Cortex of kidney (tissue), 1 donor: ENCODE measurements around the gene RAD51B.
"Not testable (repeated sequence)": the region's sequence is repeated elsewhere in the genome, so short reads cannot be mapped to it uniquely, and the experiment has no call there.

ENCODE experiments used
- DNase-seq: peaks from one replicate; lab custom pipeline; 2025; lab: John Stamatoyannopoulos, UW

Gene RAD51B

DNA sequence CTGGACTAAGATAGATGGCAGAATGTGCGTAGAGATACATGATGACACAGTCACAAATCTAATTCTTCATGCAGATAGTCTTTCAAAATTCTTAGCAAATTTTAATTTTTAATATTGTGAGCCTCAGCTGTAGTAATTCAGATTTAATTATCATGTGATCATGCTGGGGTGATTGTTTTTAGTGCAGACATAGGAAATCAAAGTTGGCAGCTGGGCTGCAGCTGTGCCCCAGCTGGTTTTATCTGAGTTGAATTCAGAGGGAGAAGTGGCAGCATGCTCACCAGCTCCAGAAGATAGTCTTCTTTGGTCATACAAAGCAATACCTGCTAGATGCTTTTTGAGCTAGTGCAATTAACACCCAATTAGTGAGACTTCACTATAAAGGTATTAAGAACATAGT lies 292.9 kb downstream of the RAD51B start:
- DNase-seq = no peak

DNA sequence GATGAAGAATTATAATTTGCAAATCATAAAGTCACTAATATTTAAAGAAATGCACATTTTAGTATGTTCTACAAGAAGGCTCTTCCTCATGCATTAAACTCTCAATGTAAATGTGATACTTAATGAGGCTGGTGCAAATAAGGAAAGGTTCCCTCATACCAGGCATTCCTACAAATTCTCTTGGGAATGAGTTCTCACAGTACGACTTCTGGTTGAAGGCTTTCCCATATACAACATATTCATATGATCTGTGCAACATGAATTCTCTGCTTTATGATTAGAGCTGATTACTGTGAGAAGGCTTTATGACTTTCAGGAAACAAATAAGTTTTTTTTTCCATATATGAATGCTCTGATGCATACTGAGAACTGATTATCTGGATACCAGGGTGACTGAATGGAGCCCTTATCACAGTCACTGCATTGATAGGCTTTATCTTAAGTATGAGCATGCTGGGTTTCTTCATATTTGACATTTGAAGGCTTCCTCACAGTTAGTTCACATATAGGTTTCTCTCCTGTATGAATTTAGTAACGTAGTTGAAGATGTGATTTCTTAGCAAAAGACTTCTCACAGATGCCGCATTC lies 293.9 kb downstream of the RAD51B start:
- DNase-seq = no peak

DNA sequence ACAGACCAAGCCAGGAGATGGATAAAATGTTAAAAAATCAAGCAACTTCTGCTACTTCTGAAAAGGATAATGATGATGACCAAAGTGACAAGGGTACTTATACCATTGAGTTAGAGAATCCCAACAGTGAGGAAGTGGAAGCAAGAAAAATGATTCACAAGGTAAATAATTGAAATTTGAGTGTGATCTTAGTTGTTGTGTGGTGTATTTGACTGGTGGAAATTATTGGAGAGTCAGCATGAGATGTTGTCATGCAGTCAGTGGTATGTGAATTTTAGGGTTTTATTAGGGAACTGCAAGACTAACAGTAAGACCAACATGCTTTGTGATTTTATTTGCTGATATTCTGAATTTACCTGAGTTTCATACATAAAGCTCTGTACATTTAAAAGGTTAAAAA lies 296.4 kb downstream of the RAD51B start:
- not testable (repeated sequence) for DNase-seq

DNA sequence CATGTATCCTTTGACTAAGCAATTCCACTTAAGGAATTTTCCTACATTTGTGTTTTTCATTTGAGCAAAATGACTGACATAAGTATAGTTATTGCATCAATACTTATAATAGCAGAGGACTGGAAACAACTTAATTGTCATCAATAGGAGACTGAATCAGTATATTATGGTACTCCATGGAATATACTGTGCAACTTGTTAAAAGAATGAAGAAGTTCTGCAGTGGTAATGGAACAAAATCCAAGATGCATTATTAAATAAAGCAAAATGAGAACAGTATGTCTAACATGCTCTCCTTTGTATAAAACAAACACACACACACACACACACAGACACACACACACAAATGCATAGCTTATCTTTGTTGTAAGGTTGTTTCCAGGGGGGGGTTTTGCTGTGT lies 303.1 kb downstream of the RAD51B start:
- DNase-seq = no peak

DNA sequence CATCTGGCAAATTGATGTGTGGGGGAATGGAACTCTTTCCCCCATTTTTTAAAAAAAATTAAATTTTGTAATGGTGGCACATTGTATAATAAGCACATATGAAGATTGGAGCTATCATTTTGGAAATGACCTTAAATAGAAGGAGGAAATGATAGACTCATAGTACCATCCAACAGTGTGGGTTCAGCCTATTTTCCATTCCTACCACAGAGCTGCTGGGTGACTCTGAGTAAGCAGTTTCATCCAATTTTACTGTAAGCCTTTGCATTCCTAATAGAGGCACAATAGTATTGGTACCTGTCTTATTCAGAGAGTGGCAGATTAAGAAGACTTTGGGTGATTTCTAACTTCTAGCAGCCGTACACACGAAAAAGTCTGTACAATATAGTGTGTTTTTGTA lies 304.5 kb downstream of the RAD51B start:
- no peak for DNase-seq

DNA sequence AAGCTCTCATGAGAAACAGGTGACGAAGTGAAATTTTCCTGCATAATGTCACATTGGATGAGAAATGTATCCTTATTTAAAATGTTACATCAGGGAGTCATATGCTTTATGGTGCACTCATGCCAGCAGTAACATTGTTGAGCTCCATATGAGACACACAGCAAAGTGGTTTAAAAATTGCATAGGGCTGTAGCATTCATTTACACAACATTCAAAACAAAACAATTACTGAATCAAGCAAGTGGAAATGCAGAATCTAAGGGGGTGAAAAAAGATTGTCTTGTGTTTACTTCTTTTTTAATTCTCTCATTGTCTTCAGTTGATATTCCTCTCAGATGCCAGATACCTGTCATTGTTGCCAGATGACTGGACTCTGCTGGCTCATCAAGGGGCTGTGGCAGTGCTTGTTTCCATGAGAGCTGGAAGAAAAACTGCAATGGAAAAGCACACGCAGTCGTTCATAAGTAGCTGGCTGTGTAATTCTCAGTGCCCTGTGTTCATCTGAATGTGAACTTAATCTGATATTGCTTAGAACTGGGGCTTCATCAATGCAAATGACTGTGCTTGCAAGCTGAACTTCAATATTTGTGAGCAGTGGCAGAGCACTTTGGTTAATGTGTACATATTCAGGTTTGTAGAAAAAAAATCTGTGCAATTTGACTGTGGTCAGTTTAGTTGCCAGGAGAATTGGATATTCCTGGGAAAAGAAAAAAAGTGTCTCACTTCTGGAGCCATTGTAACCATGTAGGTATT lies 305.6 kb downstream of the RAD51B start:
- no peak for DNase-seq

DNA sequence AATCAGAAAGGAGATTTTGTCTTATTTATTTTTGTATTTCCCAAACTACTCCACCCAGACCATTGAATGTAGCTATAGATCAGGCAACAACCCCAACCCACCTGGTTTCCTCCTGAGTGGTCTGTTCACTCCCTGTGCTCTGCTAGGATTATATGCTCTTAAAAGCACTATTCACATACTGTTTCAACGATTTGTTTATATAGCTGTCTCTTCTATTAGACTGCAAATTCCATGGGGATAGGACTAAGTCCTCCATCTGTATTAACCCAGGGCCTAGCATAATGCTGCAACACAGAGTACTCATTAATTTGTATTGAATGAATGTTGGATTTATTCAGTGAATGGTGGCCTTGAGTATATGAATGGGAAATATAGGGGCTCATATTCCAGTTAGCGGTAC lies 307.6 kb downstream of the RAD51B start:
- no peak for DNase-seq

DNA sequence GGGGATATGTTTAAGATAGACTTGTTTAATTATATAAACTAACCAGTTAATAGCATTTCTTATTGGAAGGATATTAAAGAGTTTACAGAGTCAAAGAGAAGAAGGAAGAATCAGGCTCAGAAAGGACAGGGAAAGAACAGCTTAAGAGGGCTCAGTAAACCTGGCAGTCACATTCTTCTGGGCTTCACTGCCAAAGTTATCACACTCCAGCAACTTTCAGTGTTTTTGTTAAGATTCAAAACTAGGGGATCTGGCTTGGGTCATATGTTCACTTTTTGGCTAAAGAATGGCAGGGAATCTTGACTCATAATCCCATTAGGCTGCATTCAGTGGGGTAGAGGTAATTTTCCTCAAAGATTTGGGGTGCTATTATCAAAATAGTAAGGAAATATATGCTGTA lies 312.3 kb downstream of the RAD51B start:
- DNase-seq = no peak

DNA sequence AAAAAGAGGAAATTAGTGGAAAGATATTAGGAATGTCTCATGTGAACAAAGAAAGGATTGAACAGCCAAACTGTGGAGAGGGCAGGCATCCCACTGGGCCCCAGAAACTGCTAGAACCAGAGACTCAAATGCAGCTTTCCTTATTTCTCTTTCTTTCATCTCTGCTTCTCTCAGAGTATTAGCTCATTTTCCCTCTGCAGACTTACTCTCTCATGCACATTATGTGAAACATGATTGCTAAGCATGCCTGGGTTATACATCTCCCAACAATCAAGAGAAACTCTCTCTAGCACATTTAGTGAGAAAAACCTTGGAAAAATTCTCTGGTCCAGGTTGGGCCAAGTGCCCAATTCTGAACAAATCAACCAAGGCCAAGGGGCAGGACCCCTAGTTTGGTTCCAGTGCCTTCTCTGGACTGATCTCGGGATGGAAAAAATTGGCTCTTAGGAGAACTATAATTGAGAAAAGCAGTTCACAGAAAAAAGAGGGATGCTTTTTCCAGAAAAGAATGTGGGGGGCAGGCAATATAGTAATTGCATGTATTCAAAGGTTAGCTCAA lies 313.1 kb downstream of the RAD51B start:
- no peak for DNase-seq

DNA sequence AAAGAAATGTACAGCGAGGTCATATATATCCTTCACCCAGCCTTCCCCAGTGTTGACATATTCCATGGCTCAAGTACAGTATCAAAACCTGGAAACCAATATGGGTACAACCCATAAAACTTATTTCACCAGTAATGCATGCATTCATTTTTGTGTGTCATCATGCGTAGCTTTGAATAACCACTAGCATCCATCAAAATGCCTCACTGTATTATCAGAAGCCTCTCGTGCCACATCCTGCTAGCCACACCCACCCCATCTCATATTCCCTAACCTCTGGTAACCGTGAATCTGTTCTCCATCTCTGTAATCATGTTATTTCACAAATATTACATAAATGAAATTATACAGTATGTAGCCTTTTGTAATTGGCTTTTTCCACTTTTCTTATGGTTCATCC lies 314.3 kb downstream of the RAD51B start:
- no peak for DNase-seq

DNA sequence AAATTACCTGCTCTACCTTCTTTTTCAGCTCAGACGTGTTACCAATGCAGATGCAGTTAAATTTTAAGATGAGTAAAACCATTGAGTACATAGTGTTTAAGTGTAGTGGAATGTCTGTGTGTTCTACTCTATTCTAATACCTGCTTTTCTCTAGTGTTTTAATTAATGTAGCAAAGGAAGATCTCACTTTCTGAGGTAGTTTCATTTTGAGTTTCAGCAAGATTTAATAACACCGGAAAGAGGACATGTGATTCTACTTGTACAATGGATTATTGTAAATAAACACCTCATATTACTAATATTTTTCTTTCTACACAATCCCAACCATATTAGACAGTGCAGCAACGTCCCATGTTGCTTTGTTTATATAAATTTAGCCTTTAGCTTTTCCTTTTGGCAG lies 315.4 kb downstream of the RAD51B start:
- no peak for DNase-seq

DNA sequence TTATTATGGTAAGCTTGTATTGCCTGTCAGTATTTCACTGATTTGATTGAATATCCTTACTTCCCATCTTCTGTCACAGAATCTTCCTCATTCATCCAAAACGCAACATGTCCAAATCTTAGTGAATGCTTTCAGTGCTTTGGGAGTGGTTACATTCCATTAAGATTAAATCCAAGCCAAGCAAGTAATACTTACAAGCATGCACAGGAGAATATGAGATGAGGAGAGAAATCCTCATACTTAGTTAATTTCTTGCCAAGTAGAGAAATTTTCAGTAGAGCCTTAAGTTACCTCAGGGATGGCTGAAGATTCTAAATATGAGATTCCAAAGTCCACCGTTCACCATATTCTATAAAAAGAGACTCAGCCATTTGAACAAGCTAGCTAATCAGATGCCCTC lies 316.0 kb downstream of the RAD51B start:
- DNase-seq = no peak

DNA sequence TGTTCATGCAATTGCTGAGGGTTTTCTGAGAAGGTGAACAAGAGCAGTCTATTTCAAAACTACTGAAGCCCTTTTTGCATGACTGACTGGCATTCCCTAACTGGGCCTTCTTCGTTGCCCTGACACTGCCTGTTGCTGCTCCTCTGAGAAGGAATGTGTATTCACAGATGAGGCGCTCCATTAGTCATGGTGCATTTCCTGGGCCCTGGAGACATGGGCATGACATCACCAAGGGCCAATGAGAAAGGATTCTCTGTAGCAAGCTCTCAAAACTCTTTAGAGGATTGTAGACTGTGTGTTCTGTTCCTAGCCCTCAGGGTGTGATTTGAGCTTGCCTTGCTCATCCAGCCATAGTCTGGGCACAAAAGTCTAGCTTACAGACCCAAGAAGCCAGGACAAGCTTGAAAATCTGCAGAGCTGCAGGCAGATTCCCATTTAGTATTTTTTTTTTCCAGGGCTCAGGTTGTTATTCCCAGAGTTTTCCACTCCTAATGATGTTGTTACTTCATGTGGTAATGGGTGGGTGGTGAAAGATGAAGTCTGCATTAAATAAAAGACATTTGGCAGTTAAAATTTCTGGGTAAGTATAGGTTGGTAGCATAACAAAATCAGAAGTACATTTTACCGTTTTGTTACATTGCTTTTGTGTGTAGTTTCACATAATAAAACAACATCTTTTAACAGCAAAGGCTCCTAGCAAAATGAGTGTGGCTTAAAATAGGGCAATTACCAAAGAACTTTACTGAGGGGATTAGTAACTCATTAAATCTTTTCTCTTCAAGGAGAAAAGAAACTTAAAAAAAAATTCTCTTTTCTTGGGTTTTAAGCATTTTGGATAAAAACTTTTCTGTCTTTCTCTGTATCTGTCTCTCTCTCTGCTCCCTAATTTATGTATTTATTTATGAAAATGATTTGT lies 318.4 kb downstream of the RAD51B start:
- DNase-seq = no peak

DNA sequence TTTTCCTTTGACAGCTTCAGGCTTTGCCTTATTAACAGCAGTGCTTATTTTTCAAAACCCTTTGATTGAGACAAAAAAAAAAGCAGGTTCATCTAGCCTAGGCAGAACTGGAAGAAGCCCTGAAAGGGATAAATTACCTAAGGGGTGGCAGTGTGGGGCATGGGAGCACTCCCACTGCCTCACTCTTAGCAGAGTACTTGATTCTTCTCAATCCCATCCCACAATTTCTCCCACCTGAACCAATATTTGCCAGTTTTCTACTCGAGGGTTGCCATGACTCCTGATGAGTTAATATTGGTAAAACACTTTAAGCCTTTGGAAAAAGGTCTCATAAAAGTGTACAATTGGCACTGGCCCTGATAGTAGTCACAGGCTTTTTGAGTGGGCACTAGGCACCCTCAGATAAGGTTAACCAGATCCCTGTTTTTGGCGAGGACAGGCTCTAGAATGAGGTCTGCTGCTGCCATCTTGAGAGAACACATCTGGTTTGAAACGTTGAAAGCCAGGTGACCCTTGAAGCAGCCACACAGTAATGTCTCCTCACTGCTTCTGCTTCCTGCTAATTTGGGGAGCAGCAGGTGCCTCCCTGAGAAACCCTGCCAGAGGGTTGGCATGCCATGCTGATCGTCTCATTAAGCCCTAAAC lies 320.0 kb downstream of the RAD51B start:
- no peak for DNase-seq

DNA sequence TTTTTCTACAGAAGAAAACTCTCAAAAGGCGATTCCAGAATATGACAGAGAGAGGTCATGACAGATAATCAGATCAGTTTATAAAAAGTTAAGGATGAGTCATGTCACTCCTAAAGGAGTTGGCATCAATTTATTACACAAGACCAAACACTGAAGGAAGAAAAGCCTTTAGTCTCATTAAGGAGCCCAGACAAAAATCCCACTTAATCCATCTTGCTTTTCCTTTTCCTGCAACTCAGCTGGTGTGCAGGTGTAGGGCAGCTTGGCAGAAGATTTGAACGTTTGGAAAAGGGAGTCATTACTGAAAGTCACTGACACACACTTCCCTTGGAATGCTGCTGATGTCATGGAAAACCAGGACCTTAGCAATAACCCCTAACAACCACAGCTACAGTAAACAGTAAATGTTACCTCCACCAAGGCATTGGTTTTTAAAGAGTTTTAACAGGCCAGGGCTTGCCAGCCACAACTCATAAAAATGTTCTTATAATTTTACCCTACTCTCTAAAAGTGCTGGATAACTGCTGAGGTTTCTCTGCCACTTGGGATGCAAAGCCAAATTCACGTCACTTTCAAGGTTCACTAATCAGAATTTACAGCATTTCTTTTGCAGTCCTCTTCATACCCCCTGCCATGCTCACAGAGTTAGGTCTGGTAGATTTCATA lies 320.6 kb downstream of the RAD51B start:
- DNase-seq = no peak

DNA sequence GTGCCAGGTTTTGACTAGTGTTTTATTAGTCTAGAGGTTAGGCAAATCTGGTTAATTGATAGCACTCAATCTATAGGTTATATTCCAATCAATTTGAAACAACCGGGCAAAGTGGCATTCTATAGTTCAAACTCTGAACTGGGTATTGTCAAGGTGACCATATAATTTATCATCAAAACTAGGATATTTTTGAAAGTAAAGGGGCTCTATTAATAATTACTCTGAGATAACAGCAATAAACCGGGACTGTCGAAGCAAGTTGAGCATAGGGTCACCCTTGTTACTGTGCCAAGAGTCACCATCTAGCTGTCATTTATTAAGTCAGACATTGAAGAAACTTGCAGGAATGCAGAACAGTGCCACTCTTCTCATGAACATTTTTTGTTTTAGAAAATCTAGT lies 321.2 kb downstream of the RAD51B start:
- DNase-seq = no peak

DNA sequence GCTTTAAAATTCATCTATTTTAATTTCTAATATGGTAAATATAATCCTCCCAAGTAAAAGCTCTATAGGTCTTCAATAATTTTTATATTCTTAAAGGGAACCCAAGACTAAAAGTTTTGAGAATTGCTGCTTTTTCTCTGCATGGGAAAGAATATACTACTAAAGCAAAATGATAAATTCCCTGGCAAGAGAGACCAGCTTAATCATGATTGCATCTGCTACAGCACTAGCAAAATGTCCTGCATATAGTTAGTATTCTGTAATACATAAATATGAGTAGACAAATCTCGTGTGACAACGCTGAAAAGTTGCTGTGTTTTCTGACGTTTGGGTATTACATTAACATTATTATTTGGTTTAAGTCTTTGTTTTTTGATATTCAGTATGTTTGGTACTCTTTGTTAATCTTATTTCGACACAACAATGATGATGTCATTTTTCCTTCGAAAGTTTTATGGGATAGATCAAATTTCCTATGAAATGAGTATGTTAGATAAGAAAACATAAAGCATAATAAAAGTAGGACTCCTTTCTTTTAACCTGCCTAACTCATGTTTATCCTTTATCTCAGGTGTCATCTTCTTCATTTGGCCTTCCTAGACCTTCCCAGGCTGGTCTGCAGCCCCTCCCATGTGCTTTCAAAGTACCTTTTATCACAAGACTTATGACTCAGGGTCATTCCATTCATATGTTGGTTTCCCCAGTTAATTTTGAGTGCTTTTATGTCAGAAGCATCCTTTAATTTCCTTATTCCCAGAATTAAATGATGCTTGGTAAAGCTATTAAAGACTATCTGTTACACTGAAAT lies 321.9 kb downstream of the RAD51B start:
- DNase-seq = no peak

DNA sequence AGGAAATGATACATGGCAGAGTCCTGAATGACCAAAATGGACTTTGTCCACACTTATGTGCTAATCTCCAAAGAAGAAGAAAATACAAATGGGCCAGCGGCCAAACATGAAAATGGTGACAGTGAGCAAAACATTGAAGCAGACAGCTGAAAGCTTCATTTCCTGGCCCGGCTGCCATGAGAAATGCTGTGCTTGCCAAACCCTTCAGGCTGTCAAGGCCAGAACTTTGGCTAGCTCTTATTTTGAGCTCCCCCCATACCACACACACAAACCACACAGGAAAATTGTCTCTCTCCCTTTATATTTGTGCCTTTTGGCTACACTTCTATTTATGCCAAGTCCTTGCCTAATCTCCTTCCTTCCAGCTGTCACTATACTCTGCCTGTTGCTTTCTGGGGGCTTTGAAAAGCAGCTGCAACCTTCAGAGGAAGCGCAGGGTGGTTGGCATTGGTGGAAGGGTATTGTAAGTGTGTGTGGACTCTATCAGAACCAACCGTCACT lies 323.8 kb downstream of the RAD51B start:
- DNase-seq = no peak

DNA sequence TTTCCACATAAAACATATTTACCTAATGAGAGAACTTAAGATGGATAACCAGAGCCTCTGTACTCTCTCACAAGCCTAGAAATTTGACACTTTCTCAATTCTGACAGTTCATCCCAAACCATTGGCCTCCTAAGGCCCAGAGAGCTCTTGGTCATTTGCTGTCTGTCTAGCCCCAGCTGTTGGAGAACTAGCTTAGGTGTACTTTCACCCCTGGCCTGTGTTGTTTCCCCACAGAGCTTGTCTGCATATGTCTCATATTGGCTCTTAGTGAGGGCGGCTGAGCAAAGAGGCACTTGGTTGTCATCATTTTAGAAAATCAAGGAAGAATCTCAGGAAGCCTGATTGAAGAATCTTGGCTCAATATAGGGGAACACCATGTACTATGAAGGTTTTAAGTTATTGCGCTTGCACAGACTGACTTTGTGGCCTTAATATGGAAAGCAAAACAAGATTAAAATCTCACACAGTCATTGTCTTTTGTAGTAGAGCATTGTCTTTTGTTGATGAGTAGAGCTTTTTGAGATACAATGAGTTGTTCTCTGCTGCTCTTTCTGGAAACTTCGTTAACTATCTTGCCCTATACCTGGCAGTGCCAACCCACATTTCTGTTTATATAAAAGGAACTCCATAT lies 324.6 kb downstream of the RAD51B start:
- no peak for DNase-seq

DNA sequence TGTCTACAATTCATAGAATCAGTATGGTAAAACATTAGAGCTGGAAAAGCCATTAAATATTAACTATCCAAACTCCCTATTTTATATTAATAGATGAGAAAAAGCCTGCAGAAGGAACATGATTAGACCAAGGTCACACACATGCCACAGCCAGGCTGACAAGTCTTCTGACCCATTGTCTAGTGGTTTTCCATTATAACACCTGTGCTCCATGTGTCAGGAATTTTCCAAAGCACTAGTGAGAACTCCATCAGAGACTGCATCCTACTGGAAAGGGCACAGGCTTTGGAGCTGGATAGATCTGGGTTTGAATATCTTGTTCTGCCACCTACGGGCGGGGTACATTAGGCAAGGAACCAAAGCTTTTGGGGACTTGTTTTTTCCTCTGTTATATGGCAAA lies 325.5 kb downstream of the RAD51B start:
- DNase-seq = no peak
